Measurements from ENCODE around the gene CYTH4. TPM values are rescaled to one million over a fixed set of nuclear protein-coding genes. Genes with fewer than 3 reads are reported as not detected.

The CYTH4 gene
- total and polyA plus RNA-seq, 9 donors: 2.4 to 14.5 (median 6.2) TPM

DNA sequence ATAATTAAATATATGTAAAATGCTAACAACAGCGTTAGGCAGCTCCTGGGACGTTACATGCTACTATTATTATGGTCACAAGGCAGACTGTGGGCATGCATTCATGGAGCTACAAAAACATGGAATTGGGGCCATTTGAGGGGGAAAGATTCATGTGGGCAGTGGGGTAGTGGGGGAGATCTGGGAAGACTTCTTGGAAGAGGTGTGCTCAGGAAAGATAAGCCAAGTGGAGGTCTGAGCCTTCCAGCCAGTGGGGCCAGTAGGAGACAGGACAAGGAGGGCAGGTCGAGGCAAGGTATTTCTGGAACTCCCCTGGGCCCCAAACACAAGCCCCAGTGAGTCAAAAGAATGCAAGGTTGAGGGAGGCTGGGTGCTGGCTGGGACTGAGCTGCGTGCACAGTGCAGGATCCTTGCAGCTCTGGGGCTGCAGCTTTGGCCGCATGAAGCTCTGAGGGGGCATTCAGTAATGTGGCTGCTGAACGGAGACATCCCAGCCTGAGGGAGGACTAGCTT is 35.4 kb downstream of the CYTH4 start:
- 68 to 74% (median 71%) methylated on average over 6 of the region's 6 CpGs for WGBS, 3 donors
- intact Hi-C loops (cut with DNase I): loop anchor here in 3 of 4 donors (10.0 kb wide), 4 partner anchors 107 to 1163 kb away; partner anchors contain the start of genes ELFN2 (in 1 of the 3), LGALS2 (in 1 of the 3) and MFNG (in 1 of the 3)
- Histone ChIP-seq H3K27ac (no peak overlapping the region), H3K4me1 (ENCODE audit: insufficient read depth) (no peaks in the 10 kb centered on the region), H3K36me3 (no peaks in the 10 kb centered on the region), H3K9me3 (no peaks in the 10 kb centered on the region), H3K4me3 (no peak overlapping the region), H3K27me3 (no peaks in the 10 kb centered on the region)
- no peak for DNase-seq
- no peak for TF ChIP-seq POLR2A (IDR thresholded peaks at IDR 0.05)
- no peak for TF ChIP-seq CTCF (IDR thresholded peaks at IDR 0.05)
- no peak for TF ChIP-seq EP300 (IDR thresholded peaks at IDR 0.05)

- 55 to 63% (median 58%) methylated on average over 18 of the region's 18 CpGs for WGBS, 3 donors
- intact Hi-C loops (cut with DNase I): loop anchor here in 3 of 4 donors (10.0 kb wide), 4 partner anchors 106 to 1164 kb away; partner anchors contain the start of genes ELFN2 (in 1 of the 3), LGALS2 (in 1 of the 3) and MFNG (in 1 of the 3)
- TF ChIP-seq EP300 (IDR thresholded peaks at IDR 0.05) (no peak), POLR2A (IDR thresholded peaks at IDR 0.05) (no peak), CTCF (IDR thresholded peaks at IDR 0.05) (no peak)
- H3K27ac ChIP-seq: no peak overlapping the region
- no peaks in the 10 kb centered on the region for H3K27me3 ChIP-seq
- no peaks in the 10 kb centered on the region for H3K4me1 ChIP-seq (ENCODE audit: insufficient read depth)
- no peaks in the 10 kb centered on the region for H3K9me3 ChIP-seq
- DNase-seq: no peak
- no peak overlapping the region for H3K4me3 ChIP-seq
- H3K36me3 ChIP-seq: no peaks in the 10 kb centered on the region
Observed at GRCh38 chr22:37318364-37319109, 36.2 kb downstream of the CYTH4 start.

DNA sequence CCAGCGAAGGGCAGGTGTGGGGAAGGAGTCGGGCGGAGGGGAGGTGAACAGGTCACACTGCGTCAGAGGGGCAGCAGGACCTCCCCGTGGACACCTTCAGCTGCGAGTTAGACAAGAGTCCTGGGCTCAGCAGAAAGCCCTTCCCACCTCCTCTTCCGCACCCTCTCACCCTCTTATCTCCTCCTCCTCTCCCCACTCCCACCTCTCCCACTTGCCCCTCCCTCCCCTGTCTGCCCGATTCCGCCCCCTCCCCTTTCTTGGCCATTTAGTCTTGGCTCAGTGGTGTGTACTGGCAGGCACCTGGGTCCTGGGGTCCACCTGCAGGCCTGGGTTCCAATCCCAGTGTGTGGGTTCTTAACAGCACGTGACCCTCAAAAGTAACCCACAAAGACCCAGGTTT is 37.2 kb downstream of the CYTH4 start:
- intact Hi-C loops (cut with DNase I): loop anchor here in 3 of 4 donors (10.0 kb wide), 4 partner anchors 105 to 1165 kb away; partner anchors contain the start of genes ELFN2 (in 1 of the 3), LGALS2 (in 1 of the 3) and MFNG (in 1 of the 3)
- Histone ChIP-seq H3K4me1 (ENCODE audit: insufficient read depth) (no peaks in the 10 kb centered on the region), H3K27ac (no peak overlapping the region), H3K9me3 (no peaks in the 10 kb centered on the region), H3K36me3 (no peaks in the 10 kb centered on the region), H3K4me3 (no peak overlapping the region), H3K27me3 (no peaks in the 10 kb centered on the region)
- WGBS, 3 donors: 51 to 69% (median 58%) methylated on average over 10 of the region's 10 CpGs
- no peak for TF ChIP-seq POLR2A (IDR thresholded peaks at IDR 0.05)
- TF ChIP-seq EP300 (IDR thresholded peaks at IDR 0.05): no peak
- TF ChIP-seq CTCF (IDR thresholded peaks at IDR 0.05): no peak
- no peak for DNase-seq

DNA sequence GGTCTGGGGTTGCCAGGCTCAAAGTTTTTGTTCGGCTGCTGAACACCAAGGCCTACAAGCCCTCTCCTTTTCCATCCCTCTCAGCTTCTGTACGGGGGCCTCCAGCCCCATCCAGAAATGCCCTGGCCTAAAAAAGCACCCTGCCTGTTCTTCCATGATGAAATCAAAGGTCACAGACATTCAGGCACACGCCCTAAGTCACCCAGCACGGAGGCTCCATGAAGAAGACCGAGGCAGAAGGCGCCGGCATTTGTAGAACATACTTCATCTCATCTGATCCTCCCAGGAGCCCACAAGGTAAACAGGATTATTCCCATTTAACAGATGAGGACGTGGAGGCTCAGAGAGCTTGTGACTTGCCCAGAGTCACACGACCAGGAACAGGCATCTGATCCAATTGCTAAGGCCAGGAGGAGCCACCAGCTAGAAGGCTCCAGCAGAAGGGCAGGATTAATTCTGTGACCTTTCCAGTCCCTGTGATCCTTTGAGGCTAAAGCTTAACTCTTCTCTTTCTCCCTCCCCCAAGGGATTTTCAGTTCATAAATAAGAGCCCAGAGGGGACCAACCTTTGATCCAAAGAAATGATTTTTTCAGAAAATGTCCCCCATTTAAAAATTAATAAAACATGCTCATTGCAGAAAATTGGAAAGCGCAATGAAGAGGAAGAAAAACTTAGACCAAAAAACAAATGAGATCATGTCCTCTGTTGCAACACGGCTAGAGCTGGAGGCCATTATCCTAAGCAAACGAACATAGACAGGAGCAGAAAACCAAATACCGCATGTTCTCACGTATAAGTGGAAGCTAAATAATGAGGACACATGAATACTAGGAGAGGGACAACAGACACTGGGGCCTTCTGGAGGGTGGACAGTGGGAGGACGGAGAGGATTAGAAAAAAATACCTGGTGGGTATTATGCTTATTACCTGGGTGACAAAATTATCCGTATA is 38.7 kb downstream of the CYTH4 start:
- intact Hi-C loops (cut with DNase I): no loop called here
- no peak overlapping the region for H3K27ac ChIP-seq
- no peak for DNase-seq
- no peaks in the 10 kb centered on the region for H3K9me3 ChIP-seq
- no peak overlapping the region for H3K4me3 ChIP-seq
- H3K36me3 ChIP-seq: no peaks in the 10 kb centered on the region
- TF ChIP-seq CTCF (IDR thresholded peaks at IDR 0.05) (no peak), EP300 (IDR thresholded peaks at IDR 0.05) (no peak)
- no peaks in the 10 kb centered on the region for H3K27me3 ChIP-seq
- no peaks in the 10 kb centered on the region for H3K4me1 ChIP-seq (ENCODE audit: insufficient read depth)
- WGBS, 3 donors: 74 to 82% (median 79%) methylated on average over 16 of the region's 16 CpGs

Measured in ovary (tissue), 9 donors.